ENCODE measurements around the gene BDKRB2. TPM values are rescaled to one million over a fixed set of nuclear protein-coding genes. Genes with fewer than 3 reads are reported as not detected.

BDKRB2 gene
- total RNA-seq, 6 experiments from 2014 or later: 5.8 to 11.2 (median 9.1) TPM

DNA sequence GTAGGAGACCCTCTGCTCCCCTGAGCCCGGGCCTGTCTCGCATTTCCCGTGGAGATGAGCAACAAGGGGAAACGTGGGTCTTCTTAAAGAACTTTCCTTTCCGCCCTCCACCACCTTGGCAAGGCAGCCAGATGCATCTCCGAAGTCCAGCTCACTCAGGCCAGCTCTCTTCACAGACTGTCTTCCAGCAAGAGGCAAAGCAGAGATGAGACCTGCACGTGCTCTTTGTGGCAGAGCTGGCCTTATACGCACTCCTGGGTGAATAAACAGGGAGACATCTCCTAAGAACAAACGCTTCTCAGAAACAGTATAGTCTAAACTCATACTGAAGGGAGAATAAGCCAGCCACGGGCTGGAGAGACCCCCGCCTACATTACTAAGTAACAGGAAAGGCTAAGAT lies 50.0 kb downstream of the BDKRB2 start:
- H3K4me1 Mint-ChIP-seq (ENCODE audit: low read depth): peaks cover 94% of the 10 kb centered on the region
- peaks cover 1% of the 10 kb centered on the region; the same call in 1 of the 2 replicates for H3K27me3 Mint-ChIP-seq (ENCODE audit: insufficient read depth)
- peak overlapping the region; percentile 98 for H3K27ac Mint-ChIP-seq
- no peak for DNase-seq
- TF ChIP-seq, protein P1, sequence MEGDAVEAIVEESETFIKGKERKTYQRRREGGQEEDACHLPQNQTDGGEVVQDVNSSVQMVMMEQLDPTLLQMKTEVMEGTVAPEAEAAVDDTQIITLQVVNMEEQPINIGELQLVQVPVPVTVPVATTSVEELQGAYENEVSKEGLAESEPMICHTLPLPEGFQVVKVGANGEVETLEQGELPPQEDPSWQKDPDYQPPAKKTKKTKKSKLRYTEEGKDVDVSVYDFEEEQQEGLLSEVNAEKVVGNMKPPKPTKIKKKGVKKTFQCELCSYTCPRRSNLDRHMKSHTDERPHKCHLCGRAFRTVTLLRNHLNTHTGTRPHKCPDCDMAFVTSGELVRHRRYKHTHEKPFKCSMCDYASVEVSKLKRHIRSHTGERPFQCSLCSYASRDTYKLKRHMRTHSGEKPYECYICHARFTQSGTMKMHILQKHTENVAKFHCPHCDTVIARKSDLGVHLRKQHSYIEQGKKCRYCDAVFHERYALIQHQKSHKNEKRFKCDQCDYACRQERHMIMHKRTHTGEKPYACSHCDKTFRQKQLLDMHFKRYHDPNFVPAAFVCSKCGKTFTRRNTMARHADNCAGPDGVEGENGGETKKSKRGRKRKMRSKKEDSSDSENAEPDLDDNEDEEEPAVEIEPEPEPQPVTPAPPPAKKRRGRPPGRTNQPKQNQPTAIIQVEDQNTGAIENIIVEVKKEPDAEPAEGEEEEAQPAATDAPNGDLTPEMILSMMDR (IDR thresholded peaks at IDR 0.05): no peak
- peaks cover 41% of the 10 kb centered on the region for H3K36me3 Mint-ChIP-seq (ENCODE audit: low read depth)
- H3K4me3 Mint-ChIP-seq: no peak overlapping the region
- H3K9me3 Mint-ChIP-seq: peaks cover 2% of the 10 kb centered on the region; the same call in 1 of the 2 replicates

DNA sequence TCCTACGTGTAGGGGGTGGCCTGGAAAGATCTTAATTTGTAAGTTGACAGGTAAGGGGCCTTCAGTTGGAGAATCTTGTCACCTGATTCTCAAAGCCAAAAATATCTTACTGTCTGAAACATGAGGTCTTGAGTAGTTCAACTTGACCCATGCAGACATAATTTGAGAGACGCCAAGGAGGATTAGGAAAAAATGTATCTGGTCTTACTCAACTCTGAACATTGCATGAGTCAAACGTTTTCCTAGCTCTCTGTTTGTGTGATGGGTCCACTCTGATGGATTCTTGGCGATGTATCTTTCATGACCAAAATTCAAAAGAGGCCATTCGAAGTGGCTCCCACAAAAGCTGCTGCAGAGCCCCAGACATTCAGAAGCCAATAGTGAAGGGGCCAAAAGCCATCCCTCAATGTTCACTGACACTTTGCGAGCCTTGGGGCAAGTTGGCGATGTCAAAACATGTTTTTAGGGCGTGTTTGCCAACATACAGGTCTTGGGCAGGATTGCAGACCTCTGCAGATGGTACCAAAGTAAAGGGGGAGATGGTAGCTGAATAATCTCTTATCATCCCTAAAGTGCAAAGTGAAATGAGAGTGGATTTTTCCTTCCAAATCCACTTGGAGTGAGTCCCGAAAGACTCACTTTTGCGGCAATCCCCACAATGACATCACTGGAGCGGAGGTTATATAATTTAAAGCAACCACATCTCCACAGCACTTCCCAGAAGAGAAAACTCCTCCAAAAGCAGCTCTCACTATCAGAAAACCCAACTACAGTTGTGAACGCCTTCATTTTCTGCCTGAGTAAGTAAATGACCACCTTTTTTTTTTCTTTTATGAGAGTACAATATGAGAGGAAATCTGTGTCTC lies 51.1 kb downstream of the BDKRB2 start, which contains the start of gene BDKRB1:
Gene BDKRB1, plus strand, starts transcription at position 710 of the 866 bp plus-strand sequence. CDS start 7,473 bp downstream, outside the sequence.
- H3K9me3 Mint-ChIP-seq: peaks cover 4% of the 10 kb centered on the region; the same call in 1 of the 2 replicates
- peak within 1 kb of the TSS; percentile 92 for H3K4me3 Mint-ChIP-seq
- peaks cover 52% of the 10 kb centered on the region for H3K36me3 Mint-ChIP-seq (ENCODE audit: low read depth)
- H3K27me3 Mint-ChIP-seq (ENCODE audit: insufficient read depth): peaks cover 1% of the 10 kb centered on the region; the same call in 1 of the 2 replicates
- H3K27ac Mint-ChIP-seq: peak within 1 kb of the TSS; percentile 98
- peaks cover 94% of the 10 kb centered on the region for H3K4me1 Mint-ChIP-seq (ENCODE audit: low read depth)
- TF ChIP-seq, protein P1 (IDR thresholded peaks at IDR 0.05): no peak
- DNase-seq: peak; percentile 88

DNA sequence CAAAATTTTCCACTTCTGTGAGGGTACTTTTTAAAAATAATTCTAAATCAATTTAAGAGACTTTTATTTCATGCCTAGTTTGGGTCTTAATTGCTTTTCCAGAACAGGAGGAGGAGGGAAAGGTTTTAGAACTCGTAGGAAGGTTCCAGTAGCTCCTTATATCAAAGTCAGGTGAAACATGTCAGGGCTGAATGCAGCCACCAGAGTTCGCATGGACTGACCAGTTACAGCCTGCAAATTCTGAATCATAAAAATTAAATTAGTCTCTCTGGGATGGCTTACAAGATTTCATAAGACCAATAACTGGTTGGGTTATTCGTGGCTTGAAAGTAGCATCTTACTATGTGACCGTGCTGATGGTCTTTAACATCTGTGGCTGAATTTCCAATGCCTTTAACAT lies 51.8 kb downstream of the BDKRB2 start:
- Mint-ChIP-seq H3K9me3 (peaks cover 4% of the 10 kb centered on the region; the same call in 1 of the 2 replicates), H3K27me3 (ENCODE audit: insufficient read depth) (peaks cover 1% of the 10 kb centered on the region; the same call in 1 of the 2 replicates), H3K4me1 (ENCODE audit: low read depth) (peaks cover 94% of the 10 kb centered on the region), H3K27ac (peak overlapping the region; percentile 98), H3K36me3 (ENCODE audit: low read depth) (peaks cover 55% of the 10 kb centered on the region), H3K4me3 (peak overlapping the region; percentile 92)
- peak; percentile 72 for DNase-seq
- TF ChIP-seq, protein P1 (IDR thresholded peaks at IDR 0.05): peak; percentile 69

DNA sequence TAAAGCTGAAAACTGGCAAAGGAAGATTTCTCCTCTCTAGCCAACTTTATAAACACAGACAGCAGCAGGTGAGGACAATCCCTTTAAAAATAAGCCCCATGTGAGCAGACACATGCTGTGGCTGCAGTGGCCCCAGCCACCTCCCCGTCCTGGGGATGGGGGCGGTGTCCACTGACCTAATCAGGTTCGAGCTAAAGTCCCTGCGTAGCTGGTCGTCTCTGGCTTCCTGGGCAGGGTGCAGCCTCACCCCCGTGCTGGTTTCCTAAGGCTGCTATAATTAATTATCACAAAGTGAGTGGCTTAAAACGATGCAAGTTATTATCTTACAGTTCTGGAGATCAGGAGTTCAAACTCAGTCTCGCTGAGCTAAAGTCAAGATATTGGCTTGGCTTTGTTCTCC lies 52.4 kb downstream of the BDKRB2 start:
- H3K27ac Mint-ChIP-seq: peak overlapping the region; percentile 98
- H3K4me1 Mint-ChIP-seq (ENCODE audit: low read depth): peaks cover 94% of the 10 kb centered on the region
- H3K36me3 Mint-ChIP-seq (ENCODE audit: low read depth): peaks cover 51% of the 10 kb centered on the region
- DNase-seq: no peak
- TF ChIP-seq, protein P1 (IDR thresholded peaks at IDR 0.05): no peak
- peaks cover 4% of the 10 kb centered on the region; the same call in 1 of the 2 replicates for H3K9me3 Mint-ChIP-seq
- peak overlapping the region; percentile 92 for H3K4me3 Mint-ChIP-seq
- H3K27me3 Mint-ChIP-seq (ENCODE audit: insufficient read depth): peaks cover 1% of the 10 kb centered on the region; the same call in 1 of the 2 replicates

DNA sequence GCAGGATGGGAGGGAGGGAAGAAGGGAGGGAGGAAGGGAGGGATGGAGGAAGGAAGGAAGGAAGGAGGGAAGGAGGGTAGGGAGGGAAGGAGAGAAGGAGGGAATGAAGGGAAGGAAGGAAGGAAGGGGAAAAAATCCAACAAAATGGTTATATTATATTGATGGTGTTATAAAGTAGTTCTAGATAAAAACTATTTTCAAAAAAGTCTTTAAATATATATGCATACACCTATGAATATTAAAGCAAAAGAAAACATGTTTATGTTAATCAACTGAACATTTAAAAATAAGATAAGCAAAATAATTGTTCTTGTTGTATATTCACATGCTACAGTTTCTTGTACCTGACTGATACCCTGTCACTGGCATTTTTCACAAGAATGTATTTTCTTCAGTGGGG lies 53.3 kb downstream of the BDKRB2 start:
- TF ChIP-seq, protein P1 (IDR thresholded peaks at IDR 0.05): no peak
- no peak for DNase-seq
- peaks cover 4% of the 10 kb centered on the region; the same call in 1 of the 2 replicates for H3K9me3 Mint-ChIP-seq
- H3K4me3 Mint-ChIP-seq: peak overlapping the region; percentile 92
- peaks cover 94% of the 10 kb centered on the region for H3K4me1 Mint-ChIP-seq (ENCODE audit: low read depth)
- peaks cover 1% of the 10 kb centered on the region; the same call in 1 of the 2 replicates for H3K27me3 Mint-ChIP-seq (ENCODE audit: insufficient read depth)
- peak overlapping the region; percentile 98 for H3K27ac Mint-ChIP-seq
- peaks cover 59% of the 10 kb centered on the region for H3K36me3 Mint-ChIP-seq (ENCODE audit: low read depth)
